Panc1 (cell line): Measurements from ENCODE around the gene RHBDL3.

ENCODE experiments used
- POLR2AphosphoS5 ChIP-seq: IDR thresholded peaks from 2 replicates; pipeline ENCODE4 v1.6.1; 2012; ENCODE audit warnings: mild to moderate bottlenecking, low read depth, low read length, moderate library complexity
- TF ChIP-seq, protein P1 (sequence below): fragments of 450-650 bp; IDR thresholded peaks from 2 replicates; pipeline ENCODE4 v1.5.1; 2017; ENCODE audit warnings: mild to moderate bottlenecking

GRCh38 chr17:32298721-32299579 is 33.3 kb downstream of the RHBDL3 start:
- TF ChIP-seq, protein P1, sequence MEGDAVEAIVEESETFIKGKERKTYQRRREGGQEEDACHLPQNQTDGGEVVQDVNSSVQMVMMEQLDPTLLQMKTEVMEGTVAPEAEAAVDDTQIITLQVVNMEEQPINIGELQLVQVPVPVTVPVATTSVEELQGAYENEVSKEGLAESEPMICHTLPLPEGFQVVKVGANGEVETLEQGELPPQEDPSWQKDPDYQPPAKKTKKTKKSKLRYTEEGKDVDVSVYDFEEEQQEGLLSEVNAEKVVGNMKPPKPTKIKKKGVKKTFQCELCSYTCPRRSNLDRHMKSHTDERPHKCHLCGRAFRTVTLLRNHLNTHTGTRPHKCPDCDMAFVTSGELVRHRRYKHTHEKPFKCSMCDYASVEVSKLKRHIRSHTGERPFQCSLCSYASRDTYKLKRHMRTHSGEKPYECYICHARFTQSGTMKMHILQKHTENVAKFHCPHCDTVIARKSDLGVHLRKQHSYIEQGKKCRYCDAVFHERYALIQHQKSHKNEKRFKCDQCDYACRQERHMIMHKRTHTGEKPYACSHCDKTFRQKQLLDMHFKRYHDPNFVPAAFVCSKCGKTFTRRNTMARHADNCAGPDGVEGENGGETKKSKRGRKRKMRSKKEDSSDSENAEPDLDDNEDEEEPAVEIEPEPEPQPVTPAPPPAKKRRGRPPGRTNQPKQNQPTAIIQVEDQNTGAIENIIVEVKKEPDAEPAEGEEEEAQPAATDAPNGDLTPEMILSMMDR, result no peak
- no peak for TF ChIP-seq POLR2AphosphoS5
